Mucosa of descending colon (tissue), 3 donors: Measurements from ENCODE around the gene PTMA. TPM values are rescaled to one million over a fixed set of nuclear protein-coding genes. Genes with fewer than 3 reads are reported as not detected.
A peak's percentile ranks its signal among the peaks of the same experiment; 100 is the strongest.

Experiments used
- ATAC-seq: fragments of 200-7000 bp; cut with Tn5 transposase; one replicate; pipeline ENCODE4 v1.9.1; 2020; ENCODE audit warnings: mild to moderate bottlenecking, moderate library complexity
- DNase-seq, 3 donors: peaks; one replicate each; pipeline ENCODE4 v3.0.0-alpha.2; 2020
- H3K36me3 ChIP-seq: fragments of 200-600 bp; one replicate; pipeline ENCODE4 v1.8.0; 2021; ENCODE audit warnings: low read depth, mild to moderate bottlenecking
- H3K4me1 ChIP-seq: fragments of 200-600 bp; one replicate; pipeline ENCODE4 v1.8.0; 2021; ENCODE audit warnings: low read depth, mild to moderate bottlenecking
- H3K4me3 ChIP-seq: fragments of 200-600 bp; one replicate; pipeline ENCODE4 v1.8.0; 2021; ENCODE audit warnings: mild to moderate bottlenecking
- H3K9me3 ChIP-seq: fragments of 200-600 bp; one replicate; pipeline ENCODE4 v1.8.0; 2021; ENCODE audit warnings: mild to moderate bottlenecking
- intact Hi-C, 2 donors: fragments of 100-400 bp; cut with DNase I in 1 of 2; cut with micrococcal nuclease in 1 of 2; formaldehyde crosslinking; loops; one replicate each; pipeline versions ENCODE4 v1.11.0 to v1.11.1; 2022; cut with DNase I, micrococcal nuclease
- total RNA-seq, 3 donors: library from RNA; stranded (reverse); fragmentation: NEBNext Ultra II Directional in 2 of 3; extraction: Animal tissue kit (Norgen Biotek cat#: 25700) in 2 of 3; gene quantifications; one replicate each; pipeline versions ENCODE4 v1.2.1 to v1.2.4, GENCODE V29; 2021 to 2023
- TF ChIP-seq, protein P1 (sequence below): fragments of 200-600 bp; IDR thresholded peaks from one replicate; pipeline ENCODE4 v1.8.0; 2022; ENCODE audit warnings: antibody characterized with exemption, mild to moderate bottlenecking
- donor health status: DM: no; HTN: no; CAD: no; lungs with moderate emphysema.
- donor health status: DM: no; HTN: no; CAD: no.
- donor health status: DM: no; HTN: yes; CAD: no.

The PTMA gene
- total RNA-seq, 3 donors from 2014 or later: 838 to 1,158 (median 963) TPM

DNA sequence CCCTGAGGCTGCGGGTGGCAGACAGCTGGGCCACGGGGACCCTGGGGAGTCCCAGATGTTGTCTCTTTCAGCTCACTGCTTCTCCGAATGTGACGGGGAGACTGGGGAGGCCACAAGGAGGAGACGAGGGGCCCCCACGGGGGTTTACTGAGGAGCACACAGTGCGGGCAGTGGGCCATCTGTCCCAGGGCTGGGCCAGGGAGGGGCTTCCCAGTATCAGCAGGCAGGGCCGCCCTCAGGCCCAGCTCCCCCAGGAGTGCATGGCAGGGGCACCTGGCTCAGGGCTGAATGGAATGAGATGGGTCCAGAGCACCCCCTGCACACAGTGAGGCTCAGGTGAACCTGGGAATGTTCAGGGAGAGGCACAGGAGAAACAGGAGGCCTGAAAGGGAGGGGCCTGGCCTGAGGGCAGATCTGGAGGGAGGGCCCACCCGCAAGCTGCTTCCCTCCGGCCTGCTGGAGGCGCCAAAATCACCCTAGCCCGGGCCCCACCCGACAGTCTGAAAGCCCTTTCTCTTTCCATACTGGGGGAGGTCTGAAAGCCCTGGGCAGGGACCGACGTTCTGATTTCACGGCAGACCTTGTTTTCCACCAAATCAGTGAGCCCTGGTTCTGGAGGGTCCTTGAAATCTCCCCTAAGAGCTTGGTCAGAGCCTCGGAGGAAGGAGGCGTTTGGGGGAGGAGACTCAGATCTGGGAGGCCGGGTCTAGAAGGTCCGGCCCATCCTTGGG is 35.5 kb upstream of the PTMA start:
- ATAC-seq (peak; percentile 65), DNase-seq (peak; percentile 82 to 92 (median 90))
- no peaks in the 10 kb centered on the region for H3K9me3 ChIP-seq
- TF ChIP-seq, protein P1, sequence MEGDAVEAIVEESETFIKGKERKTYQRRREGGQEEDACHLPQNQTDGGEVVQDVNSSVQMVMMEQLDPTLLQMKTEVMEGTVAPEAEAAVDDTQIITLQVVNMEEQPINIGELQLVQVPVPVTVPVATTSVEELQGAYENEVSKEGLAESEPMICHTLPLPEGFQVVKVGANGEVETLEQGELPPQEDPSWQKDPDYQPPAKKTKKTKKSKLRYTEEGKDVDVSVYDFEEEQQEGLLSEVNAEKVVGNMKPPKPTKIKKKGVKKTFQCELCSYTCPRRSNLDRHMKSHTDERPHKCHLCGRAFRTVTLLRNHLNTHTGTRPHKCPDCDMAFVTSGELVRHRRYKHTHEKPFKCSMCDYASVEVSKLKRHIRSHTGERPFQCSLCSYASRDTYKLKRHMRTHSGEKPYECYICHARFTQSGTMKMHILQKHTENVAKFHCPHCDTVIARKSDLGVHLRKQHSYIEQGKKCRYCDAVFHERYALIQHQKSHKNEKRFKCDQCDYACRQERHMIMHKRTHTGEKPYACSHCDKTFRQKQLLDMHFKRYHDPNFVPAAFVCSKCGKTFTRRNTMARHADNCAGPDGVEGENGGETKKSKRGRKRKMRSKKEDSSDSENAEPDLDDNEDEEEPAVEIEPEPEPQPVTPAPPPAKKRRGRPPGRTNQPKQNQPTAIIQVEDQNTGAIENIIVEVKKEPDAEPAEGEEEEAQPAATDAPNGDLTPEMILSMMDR: no peak
- peak overlapping the region; percentile 11 for H3K4me3 ChIP-seq
- H3K36me3 ChIP-seq: no peaks in the 10 kb centered on the region
- peaks cover 59% of the 10 kb centered on the region for H3K4me1 ChIP-seq
- intact Hi-C loops: loop anchor here in 1 of 2 donors (5.0 kb wide), 1 partner anchor 60 kb away; no protein-coding TSS in a partner anchor

DNA sequence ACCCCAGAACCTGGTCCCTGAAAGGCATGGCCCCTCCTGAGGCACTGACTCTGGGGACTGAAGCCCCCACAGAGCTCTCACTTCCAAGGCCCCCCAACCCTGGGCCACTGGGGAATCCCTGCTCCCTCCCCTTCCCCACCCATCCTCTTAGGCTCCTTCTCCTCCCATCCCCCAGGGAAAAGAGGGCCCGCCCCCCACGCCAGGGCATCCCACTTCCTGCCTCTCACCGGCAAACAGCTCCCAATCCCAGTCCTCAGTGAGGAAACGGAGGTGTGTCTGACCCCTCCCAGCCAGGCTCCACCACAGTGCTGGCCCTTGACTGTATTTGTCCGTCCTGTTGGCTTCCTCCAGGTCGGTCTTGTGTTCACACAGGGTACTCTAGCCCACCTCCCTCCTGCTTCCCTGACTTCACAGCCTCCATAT is 35.0 kb upstream of the PTMA start:
- H3K4me3 ChIP-seq: peak overlapping the region; percentile 11
- DNase-seq (peak; percentile 92 to 95 (median 94)), ATAC-seq (peak; percentile 72)
- no peaks in the 10 kb centered on the region for H3K36me3 ChIP-seq
- H3K4me1 ChIP-seq: peaks cover 55% of the 10 kb centered on the region
- intact Hi-C loops: loop anchor here in 1 of 2 donors (5.0 kb wide), 1 partner anchor 61 kb away; no protein-coding TSS in a partner anchor
- TF ChIP-seq, protein P1: no peak
- H3K9me3 ChIP-seq: no peaks in the 10 kb centered on the region

DNA sequence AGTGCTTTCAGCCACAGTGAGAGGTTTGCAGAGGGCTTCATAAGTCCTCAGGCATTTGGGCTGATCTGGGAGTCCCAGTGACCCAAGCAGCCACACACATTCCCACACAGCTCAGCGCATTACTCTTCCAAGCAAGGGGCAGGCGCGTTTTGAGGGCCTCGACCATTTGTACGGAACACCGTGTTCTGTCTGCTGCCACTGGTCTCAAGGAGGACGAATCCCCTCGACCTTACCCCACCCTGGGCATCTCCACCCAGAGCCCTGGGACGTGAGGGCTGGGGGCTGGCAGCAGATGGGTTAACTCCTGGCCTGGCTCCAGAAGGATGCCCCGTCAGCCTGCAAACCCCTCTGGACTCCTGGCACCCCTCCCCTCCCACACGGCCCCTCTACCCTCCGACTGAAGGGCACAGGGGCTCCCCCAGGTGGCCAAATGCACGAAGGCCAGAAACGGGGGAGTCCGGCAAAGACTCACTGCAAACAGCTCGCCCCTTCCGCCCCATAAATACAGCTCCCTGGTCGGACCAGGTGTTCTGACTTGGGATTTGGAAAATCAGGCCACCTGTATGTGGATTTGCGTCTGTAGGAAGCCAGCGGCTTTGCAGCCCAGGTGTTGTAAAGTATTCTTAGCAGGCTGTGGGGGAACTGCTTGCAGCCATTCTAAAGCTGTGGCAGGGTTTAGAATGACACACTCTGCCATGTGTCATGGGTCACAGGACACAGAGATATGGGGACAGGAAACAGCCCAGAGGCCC is 33.6 kb upstream of the PTMA start:
- H3K4me3 ChIP-seq: no peak overlapping the region
- TF ChIP-seq, protein P1: peak; percentile 45

DNA sequence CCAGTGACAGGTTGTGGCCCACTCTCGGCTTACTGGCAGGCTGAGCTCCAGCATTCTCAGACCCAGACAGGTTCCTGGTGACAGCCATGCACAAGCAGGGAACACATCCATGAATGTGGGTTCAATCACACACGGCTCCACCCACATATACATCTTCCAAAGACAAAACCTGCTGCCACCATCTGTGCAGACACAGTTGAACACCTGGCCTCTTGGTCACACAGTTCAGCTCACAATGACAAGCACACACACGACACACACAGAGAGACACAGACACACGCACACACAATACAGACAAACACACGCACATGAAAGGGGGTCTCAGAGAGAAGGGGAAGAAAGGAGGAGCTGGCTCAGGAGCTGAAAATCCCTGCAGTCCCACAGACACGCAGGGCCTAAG is 32.1 kb upstream of the PTMA start:
- H3K4me1 ChIP-seq: peaks cover 45% of the 10 kb centered on the region
- intact Hi-C loops: loop anchor here in 1 of 2 donors (2.0 kb wide), 1 partner anchor 39 kb away; no protein-coding TSS in a partner anchor
- no peak for ATAC-seq

More for the DNA sequence above, 33.6 kb upstream of the PTMA start:
- Histone ChIP-seq H3K4me1 (peaks cover 51% of the 10 kb centered on the region), H3K36me3 (no peaks in the 10 kb centered on the region), H3K9me3 (no peaks in the 10 kb centered on the region)
- intact Hi-C loops: loop anchor here (2.0 to 5.0 kb wide), 2 partner anchors 62 kb away; no protein-coding TSS in a partner anchor
- peak; percentile 30 for ATAC-seq
- DNase-seq: peak; percentile 81 to 88 (median 87)

DNA sequence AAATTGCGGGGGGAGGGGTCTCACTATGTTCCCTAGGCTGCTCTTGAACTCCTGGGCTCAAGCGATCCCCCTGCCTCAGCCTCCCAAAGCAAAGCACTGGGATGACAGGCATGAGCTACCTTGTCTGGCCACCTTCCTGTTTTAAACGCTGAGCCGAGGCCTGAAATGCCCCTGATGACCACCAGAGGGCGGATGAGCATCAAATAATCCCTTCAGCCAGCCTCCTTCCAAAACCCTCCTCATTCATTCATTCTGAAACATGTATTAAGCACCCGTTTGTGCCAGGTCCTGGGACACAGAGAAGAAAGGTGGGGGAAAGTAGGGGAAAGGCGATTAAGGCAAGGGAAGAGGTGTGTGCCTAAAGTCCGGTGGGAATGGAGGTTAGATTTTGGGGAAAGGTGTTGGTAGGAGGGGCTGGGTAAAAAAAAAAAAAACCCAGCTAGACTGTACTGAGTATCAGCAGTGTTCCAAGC is 30.7 kb upstream of the PTMA start:
- H3K9me3 ChIP-seq: no peaks in the 10 kb centered on the region
- intact Hi-C loops: loop anchor here (1.0 to 2.0 kb wide), 2 partner anchors 36 to 37 kb away; no protein-coding TSS in a partner anchor
- ATAC-seq (no peak), DNase-seq (peak; percentile 84 to 96 (median 88))
- H3K4me1 ChIP-seq: peaks cover 36% of the 10 kb centered on the region
- no peaks in the 10 kb centered on the region for H3K36me3 ChIP-seq
- TF ChIP-seq, protein P1: peak; percentile 84
- no peak overlapping the region for H3K4me3 ChIP-seq

More for the DNA sequence above, 32.1 kb upstream of the PTMA start:
- Histone ChIP-seq H3K36me3 (no peaks in the 10 kb centered on the region), H3K4me3 (no peak overlapping the region), H3K9me3 (no peaks in the 10 kb centered on the region)
- TF ChIP-seq, protein P1: no peak
- DNase-seq: no peak
